ENCODE data around the gene KLF15. TPM values are rescaled to one million over a fixed set of nuclear protein-coding genes. Genes with fewer than 3 reads are reported as not detected.

KLF15 gene
- total and polyA plus RNA-seq, 9 of the 15 experiments (the other 6 are each of a cell fraction or from before 2014, with no cell fraction given) = 0.08 to 4.8 (median 1.2) TPM

DNA sequence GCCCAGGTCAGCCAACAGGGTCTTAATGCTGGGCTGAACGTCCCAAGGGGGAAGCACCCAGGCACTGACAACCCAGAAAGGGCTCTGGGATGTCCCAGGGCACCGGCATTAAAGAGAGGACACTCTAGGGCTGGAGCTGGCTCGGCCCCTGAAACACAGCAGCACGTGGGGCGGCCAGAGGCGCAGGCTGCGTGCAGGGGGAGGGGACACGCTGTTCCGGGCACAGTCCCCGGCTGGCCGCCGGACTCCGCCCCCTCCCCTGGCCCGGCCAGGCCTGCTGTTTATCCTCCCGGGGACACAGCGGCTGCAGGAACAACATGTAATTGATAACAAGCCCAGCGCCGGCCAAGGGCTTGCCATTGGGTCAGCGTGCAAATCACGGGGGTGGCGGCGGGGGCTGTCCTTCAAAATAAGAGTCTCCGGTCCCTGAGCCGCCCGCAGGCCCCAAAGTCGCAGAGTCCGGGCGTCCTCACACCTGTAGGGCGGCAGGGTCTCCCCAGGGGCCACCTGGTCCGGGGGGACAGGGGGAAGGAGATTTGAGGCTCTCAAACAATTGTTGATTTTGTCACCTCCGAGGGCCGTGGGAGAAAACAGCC is 1.3 kb downstream of the KLF15 start (continued):
- TF ChIP-seq, protein P1, sequence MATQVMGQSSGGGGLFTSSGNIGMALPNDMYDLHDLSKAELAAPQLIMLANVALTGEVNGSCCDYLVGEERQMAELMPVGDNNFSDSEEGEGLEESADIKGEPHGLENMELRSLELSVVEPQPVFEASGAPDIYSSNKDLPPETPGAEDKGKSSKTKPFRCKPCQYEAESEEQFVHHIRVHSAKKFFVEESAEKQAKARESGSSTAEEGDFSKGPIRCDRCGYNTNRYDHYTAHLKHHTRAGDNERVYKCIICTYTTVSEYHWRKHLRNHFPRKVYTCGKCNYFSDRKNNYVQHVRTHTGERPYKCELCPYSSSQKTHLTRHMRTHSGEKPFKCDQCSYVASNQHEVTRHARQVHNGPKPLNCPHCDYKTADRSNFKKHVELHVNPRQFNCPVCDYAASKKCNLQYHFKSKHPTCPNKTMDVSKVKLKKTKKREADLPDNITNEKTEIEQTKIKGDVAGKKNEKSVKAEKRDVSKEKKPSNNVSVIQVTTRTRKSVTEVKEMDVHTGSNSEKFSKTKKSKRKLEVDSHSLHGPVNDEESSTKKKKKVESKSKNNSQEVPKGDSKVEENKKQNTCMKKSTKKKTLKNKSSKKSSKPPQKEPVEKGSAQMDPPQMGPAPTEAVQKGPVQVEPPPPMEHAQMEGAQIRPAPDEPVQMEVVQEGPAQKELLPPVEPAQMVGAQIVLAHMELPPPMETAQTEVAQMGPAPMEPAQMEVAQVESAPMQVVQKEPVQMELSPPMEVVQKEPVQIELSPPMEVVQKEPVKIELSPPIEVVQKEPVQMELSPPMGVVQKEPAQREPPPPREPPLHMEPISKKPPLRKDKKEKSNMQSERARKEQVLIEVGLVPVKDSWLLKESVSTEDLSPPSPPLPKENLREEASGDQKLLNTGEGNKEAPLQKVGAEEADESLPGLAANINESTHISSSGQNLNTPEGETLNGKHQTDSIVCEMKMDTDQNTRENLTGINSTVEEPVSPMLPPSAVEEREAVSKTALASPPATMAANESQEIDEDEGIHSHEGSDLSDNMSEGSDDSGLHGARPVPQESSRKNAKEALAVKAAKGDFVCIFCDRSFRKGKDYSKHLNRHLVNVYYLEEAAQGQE (IDR thresholded peaks at IDR 0.05; ENCODE audit: borderline replicate concordance) = peak; percentile 12; the same call in 1 of the 2 replicates
- TF ChIP-seq, protein P1 (CRISPR knock-in tag; IDR thresholded peaks at IDR 0.05; ENCODE audit: low read depth) = no peak
- TF ChIP-seq FOXA1 (IDR thresholded peaks at IDR 0.05; ENCODE audit: borderline replicate concordance) (no peak), NUFIP1 (IDR thresholded peaks at IDR 0.05; ENCODE audit: partially characterized antibody) (no peak), ZBED1 (IDR thresholded peaks at IDR 0.05) (no peak), CBX8 (IDR thresholded peaks at IDR 0.05; ENCODE audit: borderline replicate concordance, extremely low read depth, low read depth, low read length, poor library complexity, severe bottlenecking) (no peak), SP2 (IDR thresholded peaks at IDR 0.05; ENCODE audit: extremely low read depth, low read depth, low read length, poor library complexity, severe bottlenecking) (no peak), JUNB (CRISPR knock-in tag; conservative IDR thresholded peaks at IDR 0.05) (no peak), ZNF668 (CRISPR knock-in tag; IDR thresholded peaks at IDR 0.05) (no peak)
- TF ChIP-seq, protein P2, sequence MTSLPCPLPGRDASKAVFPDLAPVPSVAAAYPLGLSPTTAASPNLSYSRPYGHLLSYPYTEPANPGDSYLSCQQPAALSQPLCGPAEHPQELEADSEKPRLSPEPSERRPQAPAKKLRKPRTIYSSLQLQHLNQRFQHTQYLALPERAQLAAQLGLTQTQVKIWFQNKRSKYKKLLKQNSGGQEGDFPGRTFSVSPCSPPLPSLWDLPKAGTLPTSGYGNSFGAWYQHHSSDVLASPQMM (CRISPR knock-in tag; IDR thresholded peaks at IDR 0.05) = no peak
- TF ChIP-seq, protein P3, sequence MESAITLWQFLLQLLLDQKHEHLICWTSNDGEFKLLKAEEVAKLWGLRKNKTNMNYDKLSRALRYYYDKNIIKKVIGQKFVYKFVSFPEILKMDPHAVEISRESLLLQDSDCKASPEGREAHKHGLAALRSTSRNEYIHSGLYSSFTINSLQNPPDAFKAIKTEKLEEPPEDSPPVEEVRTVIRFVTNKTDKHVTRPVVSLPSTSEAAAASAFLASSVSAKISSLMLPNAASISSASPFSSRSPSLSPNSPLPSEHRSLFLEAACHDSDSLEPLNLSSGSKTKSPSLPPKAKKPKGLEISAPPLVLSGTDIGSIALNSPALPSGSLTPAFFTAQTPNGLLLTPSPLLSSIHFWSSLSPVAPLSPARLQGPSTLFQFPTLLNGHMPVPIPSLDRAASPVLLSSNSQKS (CRISPR knock-in tag; IDR thresholded peaks at IDR 0.05) = no peak
- TF ChIP-seq, protein P4, sequence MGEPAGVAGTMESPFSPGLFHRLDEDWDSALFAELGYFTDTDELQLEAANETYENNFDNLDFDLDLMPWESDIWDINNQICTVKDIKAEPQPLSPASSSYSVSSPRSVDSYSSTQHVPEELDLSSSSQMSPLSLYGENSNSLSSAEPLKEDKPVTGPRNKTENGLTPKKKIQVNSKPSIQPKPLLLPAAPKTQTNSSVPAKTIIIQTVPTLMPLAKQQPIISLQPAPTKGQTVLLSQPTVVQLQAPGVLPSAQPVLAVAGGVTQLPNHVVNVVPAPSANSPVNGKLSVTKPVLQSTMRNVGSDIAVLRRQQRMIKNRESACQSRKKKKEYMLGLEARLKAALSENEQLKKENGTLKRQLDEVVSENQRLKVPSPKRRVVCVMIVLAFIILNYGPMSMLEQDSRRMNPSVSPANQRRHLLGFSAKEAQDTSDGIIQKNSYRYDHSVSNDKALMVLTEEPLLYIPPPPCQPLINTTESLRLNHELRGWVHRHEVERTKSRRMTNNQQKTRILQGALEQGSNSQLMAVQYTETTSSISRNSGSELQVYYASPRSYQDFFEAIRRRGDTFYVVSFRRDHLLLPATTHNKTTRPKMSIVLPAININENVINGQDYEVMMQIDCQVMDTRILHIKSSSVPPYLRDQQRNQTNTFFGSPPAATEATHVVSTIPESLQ (CRISPR knock-in tag; IDR thresholded peaks at IDR 0.05) = no peak
- TF ChIP-seq, protein P5, sequence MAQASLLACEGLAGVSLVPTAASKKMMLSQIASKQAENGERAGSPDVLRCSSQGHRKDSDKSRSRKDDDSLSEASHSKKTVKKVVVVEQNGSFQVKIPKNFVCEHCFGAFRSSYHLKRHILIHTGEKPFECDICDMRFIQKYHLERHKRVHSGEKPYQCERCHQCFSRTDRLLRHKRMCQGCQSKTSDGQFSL (CRISPR knock-in tag; IDR thresholded peaks at IDR 0.05) = no peak
- TF ChIP-seq, protein P5 (tag; IDR thresholded peaks at IDR 0.05) = no peak
